K562 (cell line): ENCODE data around the gene BPTF. TPM values are rescaled to one million over a fixed set of nuclear protein-coding genes. Genes with fewer than 3 reads are reported as not detected.

Experiments
- ARID2 ChIP-seq: fragments of 450-650 bp; IDR thresholded peaks from 2 replicates; pipeline ENCODE4 v1.6.1; 2017; ENCODE audit warnings: antibody characterized with exemption, mild to moderate bottlenecking
- ETS2 ChIP-seq: IDR thresholded peaks from 2 replicates; pipeline ENCODE4 v1.6.1; 2016; ENCODE audit warnings: borderline replicate concordance, missing genetic modification characterization, mild to moderate bottlenecking, moderate library complexity, missing compliant biosample characterization; ENCODE audit not compliant: poor library complexity, severe bottlenecking
- HEY1 ChIP-seq: fragments of 250-450 bp; sonication (Bioruptor Pico); IDR thresholded peaks from 2 replicates; pipeline ENCODE4 v1.5.0; 2020; ENCODE audit warnings: mild to moderate bottlenecking, moderate library complexity, borderline replicate concordance
- KLF16 ChIP-seq: IDR thresholded peaks from 2 replicates; pipeline ENCODE4 v1.6.1; 2016; ENCODE audit warnings: antibody characterized with exemption
- MNT ChIP-seq, 2 experiments: fragments of 450-650 bp; conservative IDR thresholded peaks; 2 replicates each; pipeline ENCODE4 v1.6.1; 2017; ENCODE audit warnings: mild to moderate bottlenecking in 2 of 2, moderate library complexity in 2 of 2
- POLR3A ChIP-seq: IDR thresholded peaks from 2 replicates; pipeline ENCODE4 v1.6.1; 2011; ENCODE audit warnings: borderline replicate concordance, mild to moderate bottlenecking, moderate library complexity; ENCODE audit not compliant: insufficient read length, insufficient read depth; ENCODE audit errors: extremely low read depth
- RBM14 ChIP-seq: fragments of 200-400 bp; formaldehyde crosslinking; IDR thresholded peaks from 2 replicates; pipeline ENCODE4 v1.6.1; 2018; ENCODE audit warnings: low read depth, mild to moderate bottlenecking, low read length, moderate library complexity, borderline replicate concordance; ENCODE audit not compliant: insufficient read depth
- RBM39 ChIP-seq: fragments of 200-400 bp; formaldehyde crosslinking; optimal IDR thresholded peaks from 2 replicates; pipeline ENCODE3; 2018; ENCODE audit warnings: low read depth, low read length
- TEAD2 ChIP-seq: fragments of 450-650 bp; IDR thresholded peaks from 2 replicates; pipeline ENCODE4 v1.6.1; 2016; ENCODE audit warnings: missing genetic modification characterization, control low read depth, missing compliant biosample characterization
- ZKSCAN3 ChIP-seq: fragments of 250-450 bp; sonication (Bioruptor Pico); IDR thresholded peaks from 2 replicates; pipeline ENCODE4 v1.4.0; 2020
- ZNF224 ChIP-seq: sonication (generic); formaldehyde crosslinking; IDR thresholded peaks from 2 replicates; pipeline ENCODE4 v1.8.0; 2022; ENCODE audit warnings: mild to moderate bottlenecking, missing genetic modification reagents
- ZNF395 ChIP-seq: fragments of 200-800 bp; sonication (Bioruptor generic); IDR thresholded peaks from 2 replicates; pipeline ENCODE4 v1.6.1; 2017; ENCODE audit warnings: missing genetic modification characterization, missing compliant biosample characterization
- ZNF431 ChIP-seq: sonication (generic); formaldehyde crosslinking; IDR thresholded peaks from 2 replicates; pipeline ENCODE4 v1.8.0; 2022; ENCODE audit warnings: mild to moderate bottlenecking, missing genetic modification reagents
- ZNF695 ChIP-seq: fragments of 450-650 bp; formaldehyde crosslinking; IDR thresholded peaks from 2 replicates; pipeline ENCODE4 v1.4.0; 2020; ENCODE audit warnings: mild to moderate bottlenecking, moderate library complexity
- polyA plus RNA-seq, 8 experiments: library from polyadenylated mRNA; depleted of rRNA in 4 of 8; stranded (reverse) in 5 of 8; unstranded in 3 of 8; fragments of >200 nt; fragmentation: Nextera tagmentation in 2 of 8; fragmentation: Illumina TruSeq in 1 of 8; extraction: Ambion mirVana in 2 of 8; extraction: Trizol in 1 of 8; gene quantifications; 2 replicates each; pipeline versions ENCODE4 v1.2.1 to v1.2.3, GENCODE V29; 2011 to 2014; ENCODE audit warnings: inconsistent platforms in 1 of 8, missing spikeins in 1 of 8
- total RNA-seq, 7 experiments: library from RNA; depleted of rRNA in 6 of 7; stranded (reverse); fragments of >200 nt in 6 of 7; fragmentation: Illumina TruSeq in 2 of 7; extraction: Trizol in 2 of 7; gene quantifications; 2 replicates each; pipeline versions ENCODE4 v1.2.1 to v1.2.3, GENCODE V29; 2011 to 2021; ENCODE audit warnings: low replicate concordance in 1 of 7
- TF ChIP-seq, protein P1 (sequence below): fragments of 450-650 bp; IDR thresholded peaks from 2 replicates; pipeline ENCODE4 v1.6.1; 2016; ENCODE audit warnings: antibody characterized with exemption
- TF ChIP-seq, protein P2 (sequence below): sonication (generic); formaldehyde crosslinking; IDR thresholded peaks from 2 replicates; pipeline ENCODE4 v1.9.0; 2022; ENCODE audit warnings: mild to moderate bottlenecking, missing genetic modification reagents
- TF ChIP-seq, protein P3 (sequence below): IDR thresholded peaks from 3 replicates; pipeline ENCODE4 v1.6.1; 2011; ENCODE audit warnings: borderline replicate concordance, mild to moderate bottlenecking, moderate library complexity; ENCODE audit not compliant: insufficient read length; ENCODE audit errors: extremely low read depth

Gene BPTF
- total and polyA plus RNA-seq, 9 of the 15 experiments (the other 6 are each of a cell fraction or from before 2014, with no cell fraction given) = 12.5 to 52.1 (median 26.9) TPM

GRCh38 chr17:67784364-67785121, 40.8 kb upstream of the BPTF start (continued):
- TF ChIP-seq HEY1 (CRISPR knock-in tag) = no peak
- TF ChIP-seq ARID2 = no peak
- no peak for TF ChIP-seq ETS2 (tag)
- no peak for TF ChIP-seq POLR3A
- TF ChIP-seq ZKSCAN3 = no peak
- no peak for TF ChIP-seq ZNF395 (CRISPR knock-in tag)
- no peak for TF ChIP-seq ZNF431 (CRISPR knock-in tag)
- TF ChIP-seq, protein P1, sequence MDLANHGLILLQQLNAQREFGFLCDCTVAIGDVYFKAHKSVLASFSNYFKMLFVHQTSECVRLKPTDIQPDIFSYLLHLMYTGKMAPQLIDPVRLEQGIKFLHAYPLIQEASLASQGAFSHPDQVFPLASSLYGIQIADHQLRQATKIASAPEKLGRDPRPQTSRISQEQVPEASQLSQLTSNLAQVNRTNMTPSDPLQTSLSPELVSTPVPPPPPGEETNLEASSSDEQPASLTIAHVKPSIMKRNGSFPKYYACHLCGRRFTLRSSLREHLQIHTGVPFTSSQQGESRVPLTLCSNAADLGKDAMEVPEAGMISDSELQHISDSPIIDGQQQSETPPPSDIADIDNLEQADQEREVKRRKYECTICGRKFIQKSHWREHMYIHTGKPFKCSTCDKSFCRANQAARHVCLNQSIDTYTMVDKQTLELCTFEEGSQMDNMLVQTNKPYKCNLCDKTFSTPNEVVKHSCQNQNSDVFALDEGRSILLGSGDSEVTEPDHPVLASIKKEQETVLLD = 0 out of 2 replicates have a peak, but pooled peaks have one; percentile 37
- TF ChIP-seq TEAD2 = no peak
- TF ChIP-seq ZNF224 = no peak
- TF ChIP-seq RBM39 = no peak
- no peak for TF ChIP-seq ZNF695 (CRISPR knock-in tag)
- TF ChIP-seq, protein P2, sequence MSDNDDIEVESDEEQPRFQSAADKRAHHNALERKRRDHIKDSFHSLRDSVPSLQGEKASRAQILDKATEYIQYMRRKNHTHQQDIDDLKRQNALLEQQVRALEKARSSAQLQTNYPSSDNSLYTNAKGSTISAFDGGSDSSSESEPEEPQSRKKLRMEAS (CRISPR knock-in tag) = no peak
- TF ChIP-seq, protein P3, sequence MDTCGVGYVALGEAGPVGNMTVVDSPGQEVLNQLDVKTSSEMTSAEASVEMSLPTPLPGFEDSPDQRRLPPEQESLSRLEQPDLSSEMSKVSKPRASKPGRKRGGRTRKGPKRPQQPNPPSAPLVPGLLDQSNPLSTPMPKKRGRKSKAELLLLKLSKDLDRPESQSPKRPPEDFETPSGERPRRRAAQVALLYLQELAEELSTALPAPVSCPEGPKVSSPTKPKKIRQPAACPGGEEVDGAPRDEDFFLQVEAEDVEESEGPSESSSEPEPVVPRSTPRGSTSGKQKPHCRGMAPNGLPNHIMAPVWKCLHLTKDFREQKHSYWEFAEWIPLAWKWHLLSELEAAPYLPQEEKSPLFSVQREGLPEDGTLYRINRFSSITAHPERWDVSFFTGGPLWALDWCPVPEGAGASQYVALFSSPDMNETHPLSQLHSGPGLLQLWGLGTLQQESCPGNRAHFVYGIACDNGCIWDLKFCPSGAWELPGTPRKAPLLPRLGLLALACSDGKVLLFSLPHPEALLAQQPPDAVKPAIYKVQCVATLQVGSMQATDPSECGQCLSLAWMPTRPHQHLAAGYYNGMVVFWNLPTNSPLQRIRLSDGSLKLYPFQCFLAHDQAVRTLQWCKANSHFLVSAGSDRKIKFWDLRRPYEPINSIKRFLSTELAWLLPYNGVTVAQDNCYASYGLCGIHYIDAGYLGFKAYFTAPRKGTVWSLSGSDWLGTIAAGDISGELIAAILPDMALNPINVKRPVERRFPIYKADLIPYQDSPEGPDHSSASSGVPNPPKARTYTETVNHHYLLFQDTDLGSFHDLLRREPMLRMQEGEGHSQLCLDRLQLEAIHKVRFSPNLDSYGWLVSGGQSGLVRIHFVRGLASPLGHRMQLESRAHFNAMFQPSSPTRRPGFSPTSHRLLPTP = no peak
- peak; percentile 83 for TF ChIP-seq KLF16
- no peak for TF ChIP-seq RBM14
- TF ChIP-seq MNT (conservative IDR thresholded peaks at IDR 0.05) = peak; percentile 37 to 46; a peak in 1 of 4 replicates
